Endothelial cell of umbilical vein (primary cell): Measurements from ENCODE around the gene CYTH1.

Experiments used
- POLR2A ChIP-seq: IDR thresholded peaks from 2 replicates; pipeline ENCODE4 v1.6.1; 2012; ENCODE audit warnings: low read depth, mild to moderate bottlenecking, control low read depth, low read length
- TF ChIP-seq, protein P1 (sequence below), 2 donors: IDR thresholded peaks; 1 replicate in 1 of 2; 2 replicates in 1 of 2; pipeline ENCODE4 v1.5.1; 2011; ENCODE audit warnings: low read length in 2 of 2, mild to moderate bottlenecking in 2 of 2, moderate library complexity in 2 of 2, control low read depth in 1 of 2, inconsistent platforms in 1 of 2, low read depth in 1 of 2; ENCODE audit not compliant: insufficient read depth in 1 of 2; ENCODE audit errors: extremely low read depth in 1 of 2

DNA sequence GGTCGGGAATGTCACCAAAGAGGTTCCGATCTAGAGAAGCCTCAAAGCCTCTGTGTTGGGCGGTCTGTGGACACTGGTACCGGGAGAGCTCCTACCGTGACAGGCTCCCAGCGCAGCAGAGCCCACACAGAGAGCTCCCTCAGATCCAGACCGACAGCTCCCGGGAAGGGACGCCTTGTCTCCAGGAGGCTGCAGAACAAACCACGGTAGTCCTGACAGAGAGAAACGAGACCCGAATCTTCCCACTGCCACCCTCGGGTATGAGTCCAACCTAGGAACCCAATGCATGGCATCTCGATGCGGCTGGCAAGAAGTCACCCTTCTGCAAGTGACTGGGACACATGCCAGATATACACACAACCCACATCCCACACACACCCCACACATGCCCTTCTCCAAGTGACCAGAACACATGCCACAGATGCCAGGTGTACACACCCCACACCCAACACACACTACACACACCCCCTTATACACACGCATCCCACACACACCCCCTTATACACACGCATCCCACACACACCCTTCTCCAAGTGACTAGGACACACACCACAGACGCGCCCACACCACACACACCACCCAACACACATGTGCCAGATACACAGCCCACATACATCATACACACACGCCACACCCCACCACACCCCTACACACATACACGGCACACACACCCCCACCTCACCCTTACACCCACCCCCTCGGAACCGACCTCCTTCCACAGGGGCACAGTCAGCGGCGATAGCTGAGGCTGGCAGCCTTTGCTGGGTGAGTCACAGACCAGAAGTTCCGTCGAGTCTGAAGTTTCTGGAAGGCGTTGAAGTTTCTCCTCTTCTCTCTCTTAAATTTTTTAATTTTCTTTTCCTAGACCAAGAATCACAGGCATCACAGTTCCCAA is 15.9 kb upstream of the CYTH1 start:
- TF ChIP-seq, protein P1, sequence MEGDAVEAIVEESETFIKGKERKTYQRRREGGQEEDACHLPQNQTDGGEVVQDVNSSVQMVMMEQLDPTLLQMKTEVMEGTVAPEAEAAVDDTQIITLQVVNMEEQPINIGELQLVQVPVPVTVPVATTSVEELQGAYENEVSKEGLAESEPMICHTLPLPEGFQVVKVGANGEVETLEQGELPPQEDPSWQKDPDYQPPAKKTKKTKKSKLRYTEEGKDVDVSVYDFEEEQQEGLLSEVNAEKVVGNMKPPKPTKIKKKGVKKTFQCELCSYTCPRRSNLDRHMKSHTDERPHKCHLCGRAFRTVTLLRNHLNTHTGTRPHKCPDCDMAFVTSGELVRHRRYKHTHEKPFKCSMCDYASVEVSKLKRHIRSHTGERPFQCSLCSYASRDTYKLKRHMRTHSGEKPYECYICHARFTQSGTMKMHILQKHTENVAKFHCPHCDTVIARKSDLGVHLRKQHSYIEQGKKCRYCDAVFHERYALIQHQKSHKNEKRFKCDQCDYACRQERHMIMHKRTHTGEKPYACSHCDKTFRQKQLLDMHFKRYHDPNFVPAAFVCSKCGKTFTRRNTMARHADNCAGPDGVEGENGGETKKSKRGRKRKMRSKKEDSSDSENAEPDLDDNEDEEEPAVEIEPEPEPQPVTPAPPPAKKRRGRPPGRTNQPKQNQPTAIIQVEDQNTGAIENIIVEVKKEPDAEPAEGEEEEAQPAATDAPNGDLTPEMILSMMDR (IDR thresholded peaks at IDR 0.05; ENCODE audit: extremely low read depth in 1 of 2, insufficient read depth in 1 of 2, low read depth in 1 of 2, low read length in 2 of 2), result no peak
- no peak for TF ChIP-seq POLR2A
